Measurements from ENCODE around the gene SCNN1B. TPM values are rescaled to one million over a fixed set of nuclear protein-coding genes. Genes with fewer than 3 reads are reported as not detected.

SCNN1B gene
- total RNA-seq, 1 donor from 2014 or later = not detected

GRCh38 chr16:23320693-23321092 is 18.6 kb downstream of the SCNN1B start:
- H3K27me3 Mint-ChIP-seq (ENCODE audit: low read depth) = peaks cover 2% of the 10 kb centered on the region
- H3K4me3 Mint-ChIP-seq = no peak overlapping the region
- no peak for DNase-seq (ENCODE audit: low read depth, low spot score)
- H3K27ac Mint-ChIP-seq (ENCODE audit: unreplicated experiment) = no peak overlapping the region
- TF ChIP-seq CTCF (conservative IDR thresholded peaks at IDR 0.05) = no peak
- H3K36me3 Mint-ChIP-seq (ENCODE audit: low read depth) = no peaks in the 10 kb centered on the region
- H3K4me1 Mint-ChIP-seq = no peaks in the 10 kb centered on the region
- no peaks in the 10 kb centered on the region for H3K9me3 Mint-ChIP-seq

GRCh38 chr16:23321206-23321875 is 19.2 kb downstream of the SCNN1B start:
- no peak for DNase-seq (ENCODE audit: low read depth, low spot score)
- no peak for TF ChIP-seq CTCF (conservative IDR thresholded peaks at IDR 0.05)
- Mint-ChIP-seq H3K9me3 (no peaks in the 10 kb centered on the region), H3K36me3 (ENCODE audit: low read depth) (no peaks in the 10 kb centered on the region), H3K27me3 (ENCODE audit: low read depth) (peaks cover 2% of the 10 kb centered on the region), H3K27ac (ENCODE audit: unreplicated experiment) (peak overlapping the region; percentile 12), H3K4me3 (no peak overlapping the region), H3K4me1 (no peaks in the 10 kb centered on the region)

GRCh38 chr16:23323224-23324030 is 21.3 kb downstream of the SCNN1B start:
- no peak for TF ChIP-seq CTCF (conservative IDR thresholded peaks at IDR 0.05)
- Mint-ChIP-seq H3K4me1 (no peaks in the 10 kb centered on the region), H3K9me3 (no peaks in the 10 kb centered on the region), H3K27ac (ENCODE audit: unreplicated experiment) (no peak overlapping the region), H3K36me3 (ENCODE audit: low read depth) (no peaks in the 10 kb centered on the region), H3K27me3 (ENCODE audit: low read depth) (peaks cover 2% of the 10 kb centered on the region), H3K4me3 (no peak overlapping the region)
- no peak for DNase-seq (ENCODE audit: low read depth, low spot score)

- Mint-ChIP-seq H3K4me1 (no peaks in the 10 kb centered on the region), H3K27ac (ENCODE audit: unreplicated experiment) (no peak overlapping the region), H3K9me3 (no peaks in the 10 kb centered on the region), H3K27me3 (ENCODE audit: low read depth) (peaks cover 2% of the 10 kb centered on the region), H3K4me3 (no peak overlapping the region), H3K36me3 (ENCODE audit: low read depth) (no peaks in the 10 kb centered on the region)
- no peak for TF ChIP-seq CTCF (conservative IDR thresholded peaks at IDR 0.05)
- DNase-seq (ENCODE audit: low read depth, low spot score) = no peak
Measured at GRCh38 chr16:23324727-23325126, 22.6 kb downstream of the SCNN1B start.

- no peak for DNase-seq (ENCODE audit: low read depth, low spot score)
- H3K9me3 Mint-ChIP-seq = no peaks in the 10 kb centered on the region
- TF ChIP-seq CTCF (conservative IDR thresholded peaks at IDR 0.05) = no peak
- H3K4me3 Mint-ChIP-seq = no peak overlapping the region
- H3K4me1 Mint-ChIP-seq = no peaks in the 10 kb centered on the region
- H3K36me3 Mint-ChIP-seq (ENCODE audit: low read depth) = no peaks in the 10 kb centered on the region
- no peak overlapping the region for H3K27ac Mint-ChIP-seq (ENCODE audit: unreplicated experiment)
- H3K27me3 Mint-ChIP-seq (ENCODE audit: low read depth) = peaks cover 2% of the 10 kb centered on the region
Measured at GRCh38 chr16:23327836-23328235, 25.7 kb downstream of the SCNN1B start.
